ENCODE results near the gene MYLK. TPM values are rescaled to one million over a fixed set of nuclear protein-coding genes. Genes with fewer than 3 reads are reported as not detected.
A peak's percentile ranks its signal among the peaks of the same experiment; 100 is the strongest.

The MYLK gene
- total RNA-seq, 4 donors from 2014 or later: 420 to 1,252 (median 768) TPM

DNA sequence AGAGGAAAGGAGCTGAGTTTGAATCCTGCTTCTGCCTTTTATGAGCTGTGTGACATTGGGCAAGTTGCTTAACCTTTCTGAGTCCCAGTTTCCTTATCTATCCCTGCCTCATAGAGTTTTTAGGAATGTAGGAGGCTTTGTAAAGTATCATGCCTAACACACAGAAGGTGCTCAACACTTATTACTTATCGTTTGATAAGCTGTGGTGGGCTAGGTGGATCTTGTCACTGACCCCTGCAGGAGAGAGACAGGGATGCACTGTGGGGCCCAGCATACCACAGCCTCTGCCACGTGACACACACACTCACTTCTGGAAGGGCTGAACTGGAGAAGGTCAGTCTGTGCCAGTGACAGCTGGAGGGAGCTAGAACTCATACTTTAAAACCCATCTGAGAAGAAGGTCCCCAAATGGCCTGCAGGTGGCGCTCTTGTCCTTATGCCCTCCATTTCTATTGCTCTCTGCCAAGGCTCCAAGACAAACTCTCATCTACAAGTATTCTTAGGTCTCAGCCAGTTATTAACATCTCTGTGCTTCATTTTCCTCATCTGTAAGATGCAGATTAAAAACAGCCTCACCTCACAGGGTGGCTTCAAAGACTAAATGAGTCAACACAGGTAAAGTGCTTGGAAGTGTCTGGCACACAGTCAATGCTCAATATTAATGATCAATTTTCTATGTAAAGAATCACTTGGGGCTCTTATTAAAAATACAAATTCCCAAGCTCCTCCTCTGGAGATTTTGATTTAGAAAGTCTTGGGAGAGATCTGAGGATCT lies 241.8 kb downstream of the MYLK start:
- Histone ChIP-seq H3K4me3 (no peak overlapping the region), H3K27me3 (no peaks in the 10 kb centered on the region), H3K4me1 (no peaks in the 10 kb centered on the region), H3K27ac (peak overlapping the region; percentile 67 to 71), H3K36me3 (no peaks in the 10 kb centered on the region), H3K9me3 (no peaks in the 10 kb centered on the region)
- TF ChIP-seq, protein P1, sequence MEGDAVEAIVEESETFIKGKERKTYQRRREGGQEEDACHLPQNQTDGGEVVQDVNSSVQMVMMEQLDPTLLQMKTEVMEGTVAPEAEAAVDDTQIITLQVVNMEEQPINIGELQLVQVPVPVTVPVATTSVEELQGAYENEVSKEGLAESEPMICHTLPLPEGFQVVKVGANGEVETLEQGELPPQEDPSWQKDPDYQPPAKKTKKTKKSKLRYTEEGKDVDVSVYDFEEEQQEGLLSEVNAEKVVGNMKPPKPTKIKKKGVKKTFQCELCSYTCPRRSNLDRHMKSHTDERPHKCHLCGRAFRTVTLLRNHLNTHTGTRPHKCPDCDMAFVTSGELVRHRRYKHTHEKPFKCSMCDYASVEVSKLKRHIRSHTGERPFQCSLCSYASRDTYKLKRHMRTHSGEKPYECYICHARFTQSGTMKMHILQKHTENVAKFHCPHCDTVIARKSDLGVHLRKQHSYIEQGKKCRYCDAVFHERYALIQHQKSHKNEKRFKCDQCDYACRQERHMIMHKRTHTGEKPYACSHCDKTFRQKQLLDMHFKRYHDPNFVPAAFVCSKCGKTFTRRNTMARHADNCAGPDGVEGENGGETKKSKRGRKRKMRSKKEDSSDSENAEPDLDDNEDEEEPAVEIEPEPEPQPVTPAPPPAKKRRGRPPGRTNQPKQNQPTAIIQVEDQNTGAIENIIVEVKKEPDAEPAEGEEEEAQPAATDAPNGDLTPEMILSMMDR (IDR thresholded peaks at IDR 0.05): peak; percentile 78 to 83 (median 81)
- no peak for TF ChIP-seq POLR2A (IDR thresholded peaks at IDR 0.05)
- DNase-seq: peak; percentile 82 to 91
- intact Hi-C loops (cut with DNase I; ENCODE audit: low total_unique reads): no loop called here

DNA sequence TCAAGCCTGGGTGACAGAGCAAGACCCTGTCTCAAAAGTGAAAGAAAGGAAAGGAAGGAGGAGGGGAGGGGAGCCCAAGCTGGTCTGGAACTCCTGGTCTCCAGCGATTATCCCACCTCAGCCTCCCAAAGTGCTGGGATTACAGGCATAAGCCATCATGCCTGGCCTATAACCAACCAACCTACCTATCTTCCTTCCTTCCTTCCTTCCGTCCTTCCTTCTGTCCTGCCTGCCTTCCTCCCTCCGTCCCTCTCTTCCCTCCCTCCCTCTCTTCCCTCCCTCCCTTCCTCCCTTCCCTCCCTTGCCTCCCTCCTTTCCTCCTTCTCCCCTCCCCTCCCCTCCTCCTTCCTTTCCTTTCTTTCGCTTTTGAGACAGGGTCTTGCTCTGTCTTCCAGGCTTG lies 242.6 kb downstream of the MYLK start:
- intact Hi-C loops (cut with DNase I; ENCODE audit: low total_unique reads): no loop called here
- H3K27ac ChIP-seq: peak overlapping the region; percentile 67 to 71
- TF ChIP-seq, protein P1 (IDR thresholded peaks at IDR 0.05): no peak
- TF ChIP-seq POLR2A (IDR thresholded peaks at IDR 0.05): no peak
- no peaks in the 10 kb centered on the region for H3K4me1 ChIP-seq
- no peaks in the 10 kb centered on the region for H3K27me3 ChIP-seq
- no peak for DNase-seq
- H3K36me3 ChIP-seq: no peaks in the 10 kb centered on the region
- H3K4me3 ChIP-seq: no peak overlapping the region
- H3K9me3 ChIP-seq: no peaks in the 10 kb centered on the region

DNA sequence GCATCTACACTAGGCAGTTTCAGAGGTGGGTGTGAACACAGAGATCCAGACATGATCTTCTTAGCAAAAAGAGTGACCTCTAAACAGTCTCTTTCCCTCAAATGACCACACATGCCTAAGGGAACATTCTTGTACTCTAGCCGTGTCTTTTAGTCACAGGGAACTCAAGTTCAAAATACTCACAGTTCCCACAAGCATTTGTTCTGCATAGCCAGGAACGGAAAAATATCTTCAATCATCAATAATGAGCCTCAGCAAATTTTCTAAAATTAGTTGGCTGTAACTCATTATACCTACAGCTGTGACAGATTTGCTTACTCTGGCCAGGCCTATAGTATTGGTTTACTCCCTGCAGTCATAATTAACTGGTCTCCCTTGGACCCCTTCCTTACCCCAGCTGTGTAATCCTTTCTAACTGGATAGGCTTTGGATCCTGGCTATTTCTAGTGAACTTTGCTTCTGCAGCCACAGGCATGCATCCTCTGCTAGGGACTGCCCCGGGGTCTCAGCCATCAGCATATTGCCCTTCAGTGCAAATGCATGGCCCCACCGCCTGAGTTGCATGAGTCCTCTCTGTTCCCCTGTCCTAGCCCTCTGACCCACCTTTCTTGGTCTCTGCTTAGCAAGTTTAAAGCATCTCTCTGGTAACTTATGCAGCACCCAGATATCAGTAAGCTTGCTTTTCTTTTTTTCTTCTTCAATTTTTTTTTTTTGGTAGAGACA lies 243.2 kb downstream of the MYLK start:
- no peak for TF ChIP-seq POLR2A (IDR thresholded peaks at IDR 0.05)
- TF ChIP-seq, protein P1 (IDR thresholded peaks at IDR 0.05): no peak
- Histone ChIP-seq H3K27ac (peak overlapping the region; percentile 67 to 82), H3K27me3 (no peaks in the 10 kb centered on the region), H3K36me3 (no peaks in the 10 kb centered on the region), H3K4me3 (no peak overlapping the region), H3K9me3 (no peaks in the 10 kb centered on the region), H3K4me1 (no peaks in the 10 kb centered on the region)
- intact Hi-C loops (cut with DNase I; ENCODE audit: low total_unique reads): no loop called here
- no peak for DNase-seq

DNA sequence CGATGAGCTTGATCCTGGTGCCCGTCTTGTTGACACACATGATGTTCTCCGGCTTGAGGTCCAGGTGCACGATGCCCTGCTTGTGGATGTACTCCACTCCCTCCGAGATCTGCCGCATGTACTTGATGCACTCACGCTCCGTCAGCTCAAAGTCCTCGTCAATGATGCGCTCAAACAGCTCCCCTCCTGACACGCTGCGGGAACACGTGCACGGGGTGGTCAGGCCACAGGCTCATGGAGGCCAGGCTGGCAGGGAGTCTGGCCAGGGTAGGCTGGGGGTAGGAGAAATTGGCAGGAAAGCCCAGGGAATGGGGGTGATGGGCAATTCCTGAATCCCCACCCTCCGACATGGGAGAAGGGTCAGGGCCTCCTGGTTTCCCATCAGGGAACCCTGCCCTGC lies 243.8 kb downstream of the MYLK start:
- H3K9me3 ChIP-seq: no peaks in the 10 kb centered on the region
- H3K4me3 ChIP-seq: no peak overlapping the region
- peak overlapping the region; percentile 67 to 82 for H3K27ac ChIP-seq
- H3K4me1 ChIP-seq: no peaks in the 10 kb centered on the region
- no peaks in the 10 kb centered on the region for H3K27me3 ChIP-seq
- DNase-seq: no peak
- no peaks in the 10 kb centered on the region for H3K36me3 ChIP-seq
- intact Hi-C loops (cut with DNase I; ENCODE audit: low total_unique reads): no loop called here
- TF ChIP-seq POLR2A (IDR thresholded peaks at IDR 0.05): no peak
- TF ChIP-seq, protein P1 (IDR thresholded peaks at IDR 0.05): no peak
